ENCODE measurements around the gene KHDC3L. TPM values are rescaled to one million over a fixed set of nuclear protein-coding genes. Genes with fewer than 3 reads are reported as not detected.

KHDC3L gene
- polyA plus RNA-seq, 1 donor (not counting 4 experiments of a cell fraction or from before 2014, with no cell fraction given), result not detected

GRCh38 chr6:73341335-73341734 lies 21.1 kb upstream of the KHDC3L start:
- no peak overlapping the region for H2AFZ ChIP-seq (ENCODE audit: control insufficient read depth, low read length)
- H4K20me1 ChIP-seq (ENCODE audit: control insufficient read depth, extremely low read depth, insufficient read depth, low read length), result no peaks in the 10 kb centered on the region
- DNase-seq (ENCODE audit: low read depth, low spot score), result no peak
- TF ChIP-seq EZH2 (IDR thresholded peaks at IDR 0.05; ENCODE audit: low read length), result no peak
- TF ChIP-seq, protein P1, sequence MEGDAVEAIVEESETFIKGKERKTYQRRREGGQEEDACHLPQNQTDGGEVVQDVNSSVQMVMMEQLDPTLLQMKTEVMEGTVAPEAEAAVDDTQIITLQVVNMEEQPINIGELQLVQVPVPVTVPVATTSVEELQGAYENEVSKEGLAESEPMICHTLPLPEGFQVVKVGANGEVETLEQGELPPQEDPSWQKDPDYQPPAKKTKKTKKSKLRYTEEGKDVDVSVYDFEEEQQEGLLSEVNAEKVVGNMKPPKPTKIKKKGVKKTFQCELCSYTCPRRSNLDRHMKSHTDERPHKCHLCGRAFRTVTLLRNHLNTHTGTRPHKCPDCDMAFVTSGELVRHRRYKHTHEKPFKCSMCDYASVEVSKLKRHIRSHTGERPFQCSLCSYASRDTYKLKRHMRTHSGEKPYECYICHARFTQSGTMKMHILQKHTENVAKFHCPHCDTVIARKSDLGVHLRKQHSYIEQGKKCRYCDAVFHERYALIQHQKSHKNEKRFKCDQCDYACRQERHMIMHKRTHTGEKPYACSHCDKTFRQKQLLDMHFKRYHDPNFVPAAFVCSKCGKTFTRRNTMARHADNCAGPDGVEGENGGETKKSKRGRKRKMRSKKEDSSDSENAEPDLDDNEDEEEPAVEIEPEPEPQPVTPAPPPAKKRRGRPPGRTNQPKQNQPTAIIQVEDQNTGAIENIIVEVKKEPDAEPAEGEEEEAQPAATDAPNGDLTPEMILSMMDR (optimal IDR thresholded peaks at IDR 0.05 in 1 of 3, IDR thresholded peaks at IDR 0.05 in 1 of 3, conservative IDR thresholded peaks at IDR 0.05 in 1 of 3; ENCODE audit: extremely low read depth in 1 of 3, insufficient read depth in 2 of 3, low read length in 3 of 3), result no peak
- no peak overlapping the region for H3K9ac ChIP-seq (ENCODE audit: control insufficient read depth, extremely low read depth, insufficient read depth, low read length)
- no peaks in the 10 kb centered on the region for H3K79me2 ChIP-seq (ENCODE audit: control insufficient read depth, insufficient read depth, low read length)
- H3K9me3 ChIP-seq (ENCODE audit: control insufficient read depth, low read depth, low read length), result no peaks in the 10 kb centered on the region
- H3K9me1 ChIP-seq (ENCODE audit: control insufficient read depth, extremely low read depth, insufficient read depth, low read length), result no peaks in the 10 kb centered on the region
- FAIRE-seq, result no peak
- dilution Hi-C loops (cut with MboI; ENCODE audit: extremely low pct_ligation_motif_present, low sequenced_read_pairs), result no loop called here
- no peaks in the 10 kb centered on the region for H3K27me3 ChIP-seq (ENCODE audit: control insufficient read depth, extremely low read depth, insufficient read depth, low read length)
- H3K4me3 ChIP-seq (ENCODE audit: control insufficient read depth in 2 of 3, extremely low read depth in 1 of 3, insufficient read depth in 2 of 3, low read depth in 1 of 3, low read length in 3 of 3), result no peak overlapping the region
- H3K27ac ChIP-seq (ENCODE audit: control insufficient read depth, insufficient read depth, low read length), result no peak overlapping the region
- H3K4me2 ChIP-seq (ENCODE audit: control insufficient read depth, extremely low read depth, insufficient read depth, low read depth, low read length), result no peak overlapping the region
- H3K36me3 ChIP-seq (ENCODE audit: control insufficient read depth in 2 of 2, extremely low read depth in 1 of 2, insufficient read depth in 2 of 2, low read length in 2 of 2), result no peaks in the 10 kb centered on the region
- H3K4me1 ChIP-seq (ENCODE audit: control insufficient read depth, extremely low read depth, insufficient read depth, low read length), result no peaks in the 10 kb centered on the region

- no peaks in the 10 kb centered on the region for H3K4me1 ChIP-seq (ENCODE audit: control insufficient read depth, extremely low read depth, insufficient read depth, low read length)
- dilution Hi-C loops (cut with MboI; ENCODE audit: extremely low pct_ligation_motif_present, low sequenced_read_pairs), result no loop called here
- no peak overlapping the region for H2AFZ ChIP-seq (ENCODE audit: control insufficient read depth, low read length)
- no peak overlapping the region for H3K9ac ChIP-seq (ENCODE audit: control insufficient read depth, extremely low read depth, insufficient read depth, low read length)
- no peak overlapping the region for H3K27ac ChIP-seq (ENCODE audit: control insufficient read depth, insufficient read depth, low read length)
- H3K36me3 ChIP-seq (ENCODE audit: control insufficient read depth in 2 of 2, extremely low read depth in 1 of 2, insufficient read depth in 2 of 2, low read length in 2 of 2), result no peaks in the 10 kb centered on the region
- FAIRE-seq, result no peak
- H3K4me3 ChIP-seq (ENCODE audit: control insufficient read depth in 2 of 3, extremely low read depth in 1 of 3, insufficient read depth in 2 of 3, low read depth in 1 of 3, low read length in 3 of 3), result no peak overlapping the region
- no peak overlapping the region for H3K4me2 ChIP-seq (ENCODE audit: control insufficient read depth, extremely low read depth, insufficient read depth, low read depth, low read length)
- H3K27me3 ChIP-seq (ENCODE audit: control insufficient read depth, extremely low read depth, insufficient read depth, low read length), result no peaks in the 10 kb centered on the region
- no peaks in the 10 kb centered on the region for H3K9me3 ChIP-seq (ENCODE audit: control insufficient read depth, low read depth, low read length)
- no peaks in the 10 kb centered on the region for H4K20me1 ChIP-seq (ENCODE audit: control insufficient read depth, extremely low read depth, insufficient read depth, low read length)
- no peaks in the 10 kb centered on the region for H3K79me2 ChIP-seq (ENCODE audit: control insufficient read depth, insufficient read depth, low read length)
- DNase-seq (ENCODE audit: low read depth, low spot score), result no peak
- no peaks in the 10 kb centered on the region for H3K9me1 ChIP-seq (ENCODE audit: control insufficient read depth, extremely low read depth, insufficient read depth, low read length)
- TF ChIP-seq, protein P1 (optimal IDR thresholded peaks at IDR 0.05 in 1 of 3, IDR thresholded peaks at IDR 0.05 in 1 of 3, conservative IDR thresholded peaks at IDR 0.05 in 1 of 3; ENCODE audit: extremely low read depth in 1 of 3, insufficient read depth in 2 of 3, low read length in 3 of 3), result no peak
- TF ChIP-seq EZH2 (IDR thresholded peaks at IDR 0.05; ENCODE audit: low read length), result no peak
Measured at GRCh38 chr6:73342174-73342573, 20.3 kb upstream of the KHDC3L start.

Data from keratinocyte (primary cell).